HG03442 (cell line): ENCODE results near the gene LBHD1.
"Not testable (repeated sequence)": the region's sequence is repeated elsewhere in the genome, so short reads cannot be mapped to it uniquely, and the experiment has no call there.

ENCODE experiments used
- ATAC-seq: cut with Tn5 transposase; IDR thresholded peaks from one replicate; pipeline ENCODE4 v1.9.1; 2021; ENCODE audit warnings: mild to moderate bottlenecking, moderate library complexity; ENCODE audit not compliant: unreplicated experiment

The LBHD1 gene

GRCh38 chr11:62671608-62672389, at the start of gene LBHD1, which contains the start of gene UQCC3:
LBHD1 (minus strand) TSS chr11:62672267; CDS start chr11:62670031, 2,236 bp downstream.
UQCC3 (plus strand) TSS chr11:62671673; CDS start chr11:62671746, 73 bp downstream.
- ATAC-seq, result peak; percentile 52

- ATAC-seq, result no peak
These were observed 47.4 kb upstream of the LBHD1 start for GRCh38 chr11:62719302-62719978.

GRCh38 chr11:62716816-62717215, 44.7 kb upstream of the LBHD1 start:
- ATAC-seq, result no peak

GRCh38 chr11:62716206-62716605, 44.1 kb upstream of the LBHD1 start:
- no peak for ATAC-seq

- ATAC-seq, result no peak
These were observed 43.4 kb upstream of the LBHD1 start for GRCh38 chr11:62715150-62716130.

GRCh38 chr11:62713343-62713742, 41.3 kb upstream of the LBHD1 start:
- ATAC-seq, result no peak

GRCh38 chr11:62712861-62713260, 40.8 kb upstream of the LBHD1 start:
- ATAC-seq, result no peak

- ATAC-seq, result no peak
These were observed 40.3 kb upstream of the LBHD1 start for GRCh38 chr11:62712276-62712812.

GRCh38 chr11:62710001-62710345, 37.9 kb upstream of the LBHD1 start:
- ATAC-seq, result no peak

GRCh38 chr11:62709247-62710000, 37.4 kb upstream of the LBHD1 start:
- ATAC-seq, result peak; percentile 61

- no peak for ATAC-seq
These were observed 36.7 kb upstream of the LBHD1 start for GRCh38 chr11:62708793-62709192.

- ATAC-seq, result no peak
These were observed 36.3 kb upstream of the LBHD1 start for GRCh38 chr11:62708392-62708791.

- no peak for ATAC-seq
These were observed 35.3 kb upstream of the LBHD1 start, which contains the start of the genes BSCL2 and GNG3 for GRCh38 chr11:62707277-62707861. BSCL2 (minus strand) TSS chr11:62707424; CDS start chr11:62707195, 229 bp downstream. GNG3 (plus strand) TSS chr11:62707676; CDS start chr11:62708296, 620 bp downstream.

GRCh38 chr11:62706850-62707247, 34.8 kb upstream of the LBHD1 start:
- ATAC-seq, result no peak

GRCh38 chr11:62705880-62706849, 34.1 kb upstream of the LBHD1 start:
- peak; percentile 65 for ATAC-seq

GRCh38 chr11:62705413-62705812, 33.3 kb upstream of the LBHD1 start:
- ATAC-seq, result no peak

GRCh38 chr11:62703921-62704320, 31.9 kb upstream of the LBHD1 start:
- not testable (repeated sequence) for ATAC-seq

GRCh38 chr11:62702246-62702645, 30.2 kb upstream of the LBHD1 start:
- no peak for ATAC-seq
